Effector memory CD4-positive, alpha-beta T cell (primary cell): Measurements from ENCODE around the gene DNAJB1.

Experiments used
- DNase-seq, 3 donors: peaks; one replicate each; pipeline ENCODE4 v3.0.0-alpha.2; 2020
- H3K27ac ChIP-seq: 2 replicates; pipeline ENCODE4 v1.7.0; 2013; ENCODE audit warnings: mild to moderate bottlenecking, low read length, moderate library complexity; ENCODE audit not compliant: insufficient read depth, poor library complexity, severe bottlenecking
- H3K27me3 ChIP-seq: replicated peaks from 2 replicates; pipeline ENCODE4 v1.7.0; 2013; ENCODE audit warnings: mild to moderate bottlenecking, low read length; ENCODE audit not compliant: insufficient read depth, control insufficient read depth, poor library complexity, severe bottlenecking
- H3K36me3 ChIP-seq: 2 replicates; pipeline ENCODE4 v1.7.0; 2013; ENCODE audit warnings: mild to moderate bottlenecking, low read length, moderate library complexity; ENCODE audit not compliant: control insufficient read depth, insufficient read depth
- H3K4me1 ChIP-seq: 2 replicates; pipeline ENCODE4 v1.7.0; 2013; ENCODE audit warnings: low read length, mild to moderate bottlenecking; ENCODE audit not compliant: control insufficient read depth, insufficient read depth, poor library complexity, severe bottlenecking
- H3K4me3 ChIP-seq: 2 replicates; pipeline ENCODE4 v1.7.0; 2013; ENCODE audit warnings: low read length, low read depth, mild to moderate bottlenecking; ENCODE audit not compliant: insufficient read depth, poor library complexity, severe bottlenecking
- H3K9me3 ChIP-seq: 2 replicates; pipeline ENCODE4 v1.7.0; 2013; ENCODE audit warnings: mild to moderate bottlenecking, low read length, moderate library complexity; ENCODE audit not compliant: control insufficient read depth

The DNAJB1 gene

GRCh38 chr19:14520543-14520942 is 2.3 kb upstream of the DNAJB1 start:
- Histone ChIP-seq H3K36me3 (peaks cover 15% of the 10 kb centered on the region), H3K4me1 (peaks cover 66% of the 10 kb centered on the region), H3K27ac (peak overlapping the region; percentile 26), H3K4me3 (no peak overlapping the region), H3K27me3 (no peaks in the 10 kb centered on the region), H3K9me3 (no peaks in the 10 kb centered on the region)
- DNase-seq: no peak

GRCh38 chr19:14519860-14520407 is 1.7 kb upstream of the DNAJB1 start:
- peaks cover 21% of the 10 kb centered on the region for H3K36me3 ChIP-seq
- no peak overlapping the region for H3K4me3 ChIP-seq
- no peaks in the 10 kb centered on the region for H3K27me3 ChIP-seq
- H3K4me1 ChIP-seq: peaks cover 70% of the 10 kb centered on the region
- H3K27ac ChIP-seq: peak overlapping the region; percentile 26
- no peak for DNase-seq
- no peaks in the 10 kb centered on the region for H3K9me3 ChIP-seq

DNA sequence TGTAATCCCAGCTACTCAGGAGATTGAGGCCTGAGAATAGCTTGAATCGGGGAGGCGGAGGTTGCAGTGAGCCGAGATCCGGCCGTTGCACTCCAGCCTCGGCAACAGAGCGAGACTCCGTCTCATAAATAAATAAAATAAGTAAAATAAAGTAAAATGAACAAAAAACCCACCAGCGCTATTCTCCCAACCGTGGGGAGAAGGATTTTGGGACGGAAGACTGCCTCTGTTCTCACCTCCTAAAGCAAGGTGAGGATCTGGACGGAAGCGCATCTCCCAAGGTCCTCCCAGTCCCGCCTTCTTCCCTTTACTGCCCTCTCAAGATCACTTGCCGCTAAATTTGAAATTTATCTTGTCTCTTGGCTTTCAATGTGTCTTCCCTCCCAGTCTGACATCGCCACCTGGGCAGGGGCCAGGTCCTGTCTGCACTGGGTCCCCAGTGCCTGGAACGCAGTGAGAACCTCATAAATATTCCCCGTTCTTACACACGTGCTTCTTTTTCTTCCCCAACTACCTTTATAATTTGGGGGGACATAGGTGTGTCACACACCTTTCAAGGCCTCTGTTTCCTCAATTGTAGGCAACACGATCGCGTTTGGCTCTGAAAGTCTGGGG is 1.2 kb upstream of the DNAJB1 start:
- H3K27me3 ChIP-seq: no peaks in the 10 kb centered on the region
- no peaks in the 10 kb centered on the region for H3K9me3 ChIP-seq
- peak overlapping the region; percentile 81 for H3K27ac ChIP-seq
- H3K36me3 ChIP-seq: peaks cover 26% of the 10 kb centered on the region
- no peak overlapping the region for H3K4me3 ChIP-seq
- no peak for DNase-seq
- peaks cover 70% of the 10 kb centered on the region for H3K4me1 ChIP-seq

GRCh38 chr19:14517446-14517839 is 754 bp downstream of the DNAJB1 start:
- Histone ChIP-seq H3K9me3 (no peaks in the 10 kb centered on the region), H3K36me3 (peaks cover 30% of the 10 kb centered on the region), H3K27ac (peak overlapping the region; percentile 95), H3K4me3 (peak overlapping the region; percentile 90), H3K27me3 (no peaks in the 10 kb centered on the region), H3K4me1 (peaks cover 51% of the 10 kb centered on the region)
- DNase-seq: no peak

- no peaks in the 10 kb centered on the region for H3K27me3 ChIP-seq
- peaks cover 30% of the 10 kb centered on the region for H3K36me3 ChIP-seq
- no peaks in the 10 kb centered on the region for H3K9me3 ChIP-seq
- H3K4me3 ChIP-seq: peak overlapping the region; percentile 90
- no peak for DNase-seq
- H3K4me1 ChIP-seq: peaks cover 46% of the 10 kb centered on the region
- H3K27ac ChIP-seq: peak overlapping the region; percentile 95
Measured at GRCh38 chr19:14516746-14517438, 1.3 kb downstream of the DNAJB1 start.

DNA sequence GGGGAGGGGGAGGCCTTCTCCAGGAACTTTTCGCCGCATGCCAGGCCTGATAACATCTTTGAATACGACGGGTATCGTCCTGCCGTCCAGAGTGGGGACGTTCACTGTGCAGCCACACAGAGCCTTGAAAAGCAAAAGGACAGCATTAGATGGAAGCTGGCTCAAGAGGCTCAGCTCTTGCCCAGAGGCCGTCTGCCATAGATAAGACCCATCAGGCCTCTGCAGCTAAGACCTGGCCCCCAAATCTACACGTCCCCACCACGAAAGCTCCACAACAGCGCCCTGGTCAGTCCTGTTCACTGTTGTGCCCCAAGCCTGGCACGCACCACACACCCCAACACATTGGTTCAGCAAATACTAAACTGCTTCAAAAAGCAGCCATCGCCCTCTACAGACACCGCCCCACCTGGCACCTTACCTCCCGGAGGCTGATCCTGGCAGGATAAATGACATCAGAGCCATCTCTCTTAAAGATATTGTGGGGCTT is 2.1 kb downstream of the DNAJB1 start:
- H3K9me3 ChIP-seq: no peaks in the 10 kb centered on the region
- H3K27me3 ChIP-seq: no peaks in the 10 kb centered on the region
- H3K4me1 ChIP-seq: peaks cover 38% of the 10 kb centered on the region
- H3K4me3 ChIP-seq: peak overlapping the region; percentile 90
- H3K27ac ChIP-seq: peak overlapping the region; percentile 95
- peaks cover 30% of the 10 kb centered on the region for H3K36me3 ChIP-seq
- no peak for DNase-seq

DNA sequence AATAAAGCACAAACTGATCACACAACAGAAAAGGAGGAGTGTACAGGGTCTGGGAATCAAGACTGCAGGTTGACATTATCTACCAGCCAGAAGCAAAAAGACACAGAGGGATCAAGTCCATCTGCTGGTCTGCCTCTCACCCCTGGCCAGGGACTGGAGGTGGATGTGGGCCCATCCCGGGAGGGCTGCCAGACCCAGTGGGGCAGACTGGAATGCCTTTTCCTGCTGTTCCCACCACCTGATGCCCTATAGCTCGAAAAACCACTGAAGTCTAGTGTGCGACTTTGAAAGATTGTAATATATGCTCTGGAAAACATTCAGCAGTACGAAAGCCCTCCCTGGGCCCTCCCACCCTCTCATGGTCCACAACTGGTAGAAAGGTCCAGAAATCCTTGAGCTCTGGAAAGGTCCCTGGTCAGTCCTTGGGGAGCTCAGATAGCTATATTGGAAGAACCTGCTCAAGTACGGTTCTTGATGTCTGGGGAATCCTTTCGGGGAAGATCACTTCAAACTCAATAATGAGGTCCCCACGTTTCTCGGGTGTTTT is 2.6 kb downstream of the DNAJB1 start:
- H3K9me3 ChIP-seq: no peaks in the 10 kb centered on the region
- peak overlapping the region; percentile 90 for H3K4me3 ChIP-seq
- peaks cover 30% of the 10 kb centered on the region for H3K36me3 ChIP-seq
- no peak for DNase-seq
- H3K27me3 ChIP-seq: no peaks in the 10 kb centered on the region
- peaks cover 33% of the 10 kb centered on the region for H3K4me1 ChIP-seq
- H3K27ac ChIP-seq: peak overlapping the region; percentile 95

- peaks cover 21% of the 10 kb centered on the region for H3K4me1 ChIP-seq
- no peak overlapping the region for H3K27ac ChIP-seq
- no peaks in the 10 kb centered on the region for H3K9me3 ChIP-seq
- DNase-seq: no peak
- H3K4me3 ChIP-seq: no peak overlapping the region
- H3K27me3 ChIP-seq: no peaks in the 10 kb centered on the region
- peaks cover 30% of the 10 kb centered on the region for H3K36me3 ChIP-seq
Measured at GRCh38 chr19:14514215-14514863, 3.9 kb downstream of the DNAJB1 start.

- Histone ChIP-seq H3K9me3 (no peaks in the 10 kb centered on the region), H3K27me3 (no peaks in the 10 kb centered on the region), H3K4me3 (no peak overlapping the region), H3K4me1 (peaks cover 22% of the 10 kb centered on the region), H3K36me3 (peaks cover 30% of the 10 kb centered on the region), H3K27ac (no peak overlapping the region)
- no peak for DNase-seq
Measured at GRCh38 chr19:14512406-14512961, 5.7 kb downstream of the DNAJB1 start.
